Omental fat pad (tissue), 4 donors: ENCODE results near the gene SLC4A11. TPM values are rescaled to one million over a fixed set of nuclear protein-coding genes. Genes with fewer than 3 reads are reported as not detected.

Experiments used
- ATAC-seq: fragments of 150-250 bp; one replicate; pipeline ENCODE4 v1.9.1; 2016; ENCODE audit warnings: mild to moderate bottlenecking, moderate library complexity; ENCODE audit not compliant: low FRiP score
- DNase-seq: peaks from one replicate; pipeline ENCODE4 v3.0.0-alpha.2; 2019; ENCODE audit warnings: low spot score
- CTCF ChIP-seq, 3 donors: fragments of 450-650 bp; IDR thresholded peaks; one replicate each; pipeline ENCODE4 v1.5.1; 2016 to 2017; ENCODE audit warnings: antibody characterized with exemption in 3 of 3, mild to moderate bottlenecking in 3 of 3, moderate library complexity in 2 of 3
- total RNA-seq, 4 donors: library from RNA; depleted of rRNA; stranded (reverse); fragments of >200 nt; gene quantifications; one replicate each; pipeline ENCODE4 v1.1.0, GENCODE V29; 2016

SLC4A11 gene
- total RNA-seq, 4 donors from 2014 or later, result 0.74 to 1.7 (median 0.95) TPM

- DNase-seq (no peak), ATAC-seq (no peak)
- no peak for TF ChIP-seq CTCF (IDR thresholded peaks at IDR 0.05)
These were observed 28.6 kb downstream of the SLC4A11 start for GRCh38 chr20:3210346-3210745.

GRCh38 chr20:3209946-3210317 is 29.1 kb downstream of the SLC4A11 start:
- DNase-seq, result no peak
- peak; percentile 16 for ATAC-seq

GRCh38 chr20:3209257-3209945 is 29.6 kb downstream of the SLC4A11 start, which contains the start of gene ITPA:
ITPA (plus strand) TSS chr20:3209498; CDS start chr20:3209552, 54 bp downstream.
- ATAC-seq (peak; percentile 24), DNase-seq (no peak)
- no peak for TF ChIP-seq CTCF (IDR thresholded peaks at IDR 0.05)

More at GRCh38 chr20:3209946-3210317, 29.1 kb downstream of the SLC4A11 start:
- TF ChIP-seq CTCF (IDR thresholded peaks at IDR 0.05), result no peak

DNA sequence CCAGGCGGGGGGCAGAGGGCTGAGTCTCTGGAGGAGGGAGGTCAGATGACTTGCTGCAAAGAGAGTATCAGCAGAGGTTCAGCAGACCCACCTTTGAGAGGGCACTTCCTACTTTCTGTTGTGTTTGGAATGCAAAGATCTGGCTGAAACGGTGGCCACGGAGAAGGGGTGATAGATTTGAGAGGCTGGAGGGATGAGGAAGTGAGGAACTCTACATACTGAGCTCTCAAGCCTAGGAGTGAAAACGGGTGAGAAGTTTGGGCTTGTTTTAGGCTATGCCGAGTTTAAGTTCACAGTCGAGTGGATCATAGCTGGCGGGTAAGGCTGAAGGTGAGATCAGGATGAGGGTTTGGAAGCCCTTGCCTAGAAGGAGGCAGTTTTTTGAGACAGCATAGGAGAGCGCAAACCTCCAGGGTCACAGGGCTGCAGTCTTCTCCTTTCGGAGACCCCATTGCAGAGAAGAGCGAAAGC is 30.2 kb downstream of the SLC4A11 start:
- ATAC-seq (no peak), DNase-seq (no peak)

GRCh38 chr20:3204124-3204794 is 34.7 kb downstream of the SLC4A11 start, which contains the start of gene DDRGK1:
DDRGK1 (minus strand) TSS chr20:3204682; CDS start chr20:3204627, 55 bp downstream.
- peak; percentile 90 for ATAC-seq
- DNase-seq, result peak; percentile 94
- no peak for TF ChIP-seq CTCF (IDR thresholded peaks at IDR 0.05)

More for the DNA sequence above, 30.2 kb downstream of the SLC4A11 start:
- TF ChIP-seq CTCF (IDR thresholded peaks at IDR 0.05), result no peak

GRCh38 chr20:3203315-3204123 is 35.5 kb downstream of the SLC4A11 start:
- TF ChIP-seq CTCF (IDR thresholded peaks at IDR 0.05), result no peak
- ATAC-seq, result peak; percentile 35

More at GRCh38 chr20:3203315-3204123, 35.5 kb downstream of the SLC4A11 start:
- no peak for DNase-seq
